Colonic mucosa (tissue), 4 donors: ENCODE results near the gene LLGL1. TPM values are rescaled to one million over a fixed set of nuclear protein-coding genes. Genes with fewer than 3 reads are reported as not detected.

Experiments
- DNase-seq: peaks from one replicate; pipeline ENCODE4 v3.0.0-alpha.2; 2020
- H3K27ac ChIP-seq: fragments of 200-600 bp; one replicate; pipeline ENCODE4 v1.8.0; 2021
- H3K27me3 ChIP-seq: fragments of 200-600 bp; one replicate; pipeline ENCODE4 v1.8.0; 2021
- H3K36me3 ChIP-seq: fragments of 200-600 bp; one replicate; pipeline ENCODE4 v1.8.0; 2021
- H3K4me1 ChIP-seq: fragments of 200-600 bp; one replicate; pipeline ENCODE4 v1.8.0; 2021; ENCODE audit warnings: mild to moderate bottlenecking
- H3K4me3 ChIP-seq: fragments of 200-600 bp; one replicate; pipeline ENCODE4 v1.8.0; 2021
- H3K9ac ChIP-seq, 2 donors: one replicate each; pipeline ENCODE4 v1.7.0; 2013; ENCODE audit warnings: control low read depth in 2 of 2, low read depth in 2 of 2, low read length in 2 of 2
- H3K9me3 ChIP-seq: fragments of 200-600 bp; one replicate; pipeline ENCODE4 v1.8.0; 2021
- intact Hi-C: fragments of 100-400 bp; cut with DNase I; formaldehyde crosslinking; loops from one replicate; pipeline ENCODE4 v1.14.1; 2022
- total RNA-seq, 2 donors: library from RNA; stranded (reverse); fragmentation: NEBNext Ultra II Directional in 1 of 2; extraction: Animal tissue kit (Norgen Biotek cat#: 25700) in 1 of 2; gene quantifications; one replicate each; pipeline ENCODE4 v1.2.1, GENCODE V29; 2021
- TF ChIP-seq, protein P1 (sequence below): fragments of 200-600 bp; IDR thresholded peaks from one replicate; pipeline ENCODE4 v1.8.0; 2022; ENCODE audit warnings: antibody characterized with exemption, mild to moderate bottlenecking
- donor health status: healthy.
- donor health status: DM: no; HTN: no; CAD: no.
- donor health status: DM: no; HTN: no; CAD: no.

LLGL1 gene
- total RNA-seq, 2 donors from 2014 or later = 7.8 to 13.1 TPM

DNA sequence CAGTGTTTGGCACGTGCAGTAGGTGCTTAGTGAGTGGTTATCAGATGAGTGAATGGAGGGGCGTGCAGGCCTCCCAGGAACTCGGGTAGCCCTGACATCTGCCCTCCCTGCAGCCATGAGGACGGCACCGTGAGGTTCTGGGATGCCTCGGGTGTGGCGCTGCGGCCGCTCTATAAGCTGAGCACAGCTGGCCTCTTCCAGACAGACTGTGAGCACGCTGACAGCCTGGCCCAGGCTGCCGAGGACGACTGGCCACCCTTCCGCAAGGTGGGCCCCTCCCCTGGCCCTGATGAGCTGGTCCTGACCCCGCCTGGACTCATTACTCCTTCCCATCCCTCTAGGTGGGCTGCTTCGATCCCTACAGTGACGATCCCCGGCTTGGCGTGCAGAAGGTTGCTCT lies 11.1 kb downstream of the LLGL1 start:
- Histone ChIP-seq H3K4me1 (no peaks in the 10 kb centered on the region), H3K9me3 (no peaks in the 10 kb centered on the region), H3K27ac (no peak overlapping the region), H3K9ac (no peak overlapping the region), H3K27me3 (no peaks in the 10 kb centered on the region), H3K36me3 (no peaks in the 10 kb centered on the region), H3K4me3 (no peak overlapping the region)
- DNase-seq = no peak
- intact Hi-C loops = no loop called here
- TF ChIP-seq, protein P1, sequence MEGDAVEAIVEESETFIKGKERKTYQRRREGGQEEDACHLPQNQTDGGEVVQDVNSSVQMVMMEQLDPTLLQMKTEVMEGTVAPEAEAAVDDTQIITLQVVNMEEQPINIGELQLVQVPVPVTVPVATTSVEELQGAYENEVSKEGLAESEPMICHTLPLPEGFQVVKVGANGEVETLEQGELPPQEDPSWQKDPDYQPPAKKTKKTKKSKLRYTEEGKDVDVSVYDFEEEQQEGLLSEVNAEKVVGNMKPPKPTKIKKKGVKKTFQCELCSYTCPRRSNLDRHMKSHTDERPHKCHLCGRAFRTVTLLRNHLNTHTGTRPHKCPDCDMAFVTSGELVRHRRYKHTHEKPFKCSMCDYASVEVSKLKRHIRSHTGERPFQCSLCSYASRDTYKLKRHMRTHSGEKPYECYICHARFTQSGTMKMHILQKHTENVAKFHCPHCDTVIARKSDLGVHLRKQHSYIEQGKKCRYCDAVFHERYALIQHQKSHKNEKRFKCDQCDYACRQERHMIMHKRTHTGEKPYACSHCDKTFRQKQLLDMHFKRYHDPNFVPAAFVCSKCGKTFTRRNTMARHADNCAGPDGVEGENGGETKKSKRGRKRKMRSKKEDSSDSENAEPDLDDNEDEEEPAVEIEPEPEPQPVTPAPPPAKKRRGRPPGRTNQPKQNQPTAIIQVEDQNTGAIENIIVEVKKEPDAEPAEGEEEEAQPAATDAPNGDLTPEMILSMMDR = no peak

DNA sequence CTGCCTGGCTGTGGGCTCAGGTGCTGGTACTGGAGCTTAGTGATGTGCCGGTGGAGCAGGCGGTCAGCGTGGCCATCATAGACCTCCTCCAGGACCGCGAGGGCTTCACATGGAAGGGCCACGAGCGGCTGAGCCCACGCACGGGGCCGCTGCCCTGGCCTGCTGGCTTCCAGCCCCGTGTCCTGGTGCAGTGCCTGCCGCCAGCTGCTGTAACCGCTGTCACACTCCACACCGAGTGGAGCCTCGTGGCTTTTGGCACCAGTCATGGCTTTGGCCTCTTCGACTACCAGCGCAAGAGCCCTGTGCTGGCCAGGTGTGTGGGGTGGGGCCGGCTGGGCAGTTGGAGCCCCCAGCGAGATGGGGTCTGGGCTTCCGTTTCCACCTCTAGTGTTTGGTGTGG lies 12.0 kb downstream of the LLGL1 start:
- Histone ChIP-seq H3K4me1 (no peaks in the 10 kb centered on the region), H3K36me3 (no peaks in the 10 kb centered on the region), H3K4me3 (no peak overlapping the region), H3K9ac (no peak overlapping the region), H3K27ac (no peak overlapping the region), H3K9me3 (no peaks in the 10 kb centered on the region), H3K27me3 (no peaks in the 10 kb centered on the region)
- no peak for DNase-seq
- intact Hi-C loops = no loop called here
- TF ChIP-seq, protein P1 = no peak

DNA sequence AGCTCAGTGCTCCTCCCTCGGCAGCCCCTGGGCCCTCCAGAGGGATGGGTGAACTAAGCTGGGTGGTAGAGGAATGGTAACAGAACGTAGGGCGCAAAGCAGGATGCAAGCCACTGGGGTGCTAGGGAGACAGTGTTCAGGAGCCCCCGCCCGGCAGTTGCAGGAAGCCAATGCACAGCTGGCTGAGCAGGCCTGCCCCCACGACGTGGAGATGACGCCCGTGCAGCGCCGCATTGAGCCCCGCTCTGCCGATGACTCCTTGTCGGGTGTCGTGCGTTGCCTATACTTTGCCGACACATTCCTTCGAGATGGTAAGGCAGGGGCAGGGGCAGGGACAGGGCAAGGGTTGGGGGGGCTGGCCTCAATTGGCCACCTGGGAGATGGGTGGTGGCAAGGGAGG lies 12.9 kb downstream of the LLGL1 start:
- H3K9me3 ChIP-seq = no peaks in the 10 kb centered on the region
- no peaks in the 10 kb centered on the region for H3K4me1 ChIP-seq
- no peaks in the 10 kb centered on the region for H3K36me3 ChIP-seq
- H3K9ac ChIP-seq = no peak overlapping the region
- intact Hi-C loops = no loop called here
- DNase-seq = no peak
- H3K27me3 ChIP-seq = no peaks in the 10 kb centered on the region
- TF ChIP-seq, protein P1 = no peak
- H3K27ac ChIP-seq = no peak overlapping the region
- no peak overlapping the region for H3K4me3 ChIP-seq

DNA sequence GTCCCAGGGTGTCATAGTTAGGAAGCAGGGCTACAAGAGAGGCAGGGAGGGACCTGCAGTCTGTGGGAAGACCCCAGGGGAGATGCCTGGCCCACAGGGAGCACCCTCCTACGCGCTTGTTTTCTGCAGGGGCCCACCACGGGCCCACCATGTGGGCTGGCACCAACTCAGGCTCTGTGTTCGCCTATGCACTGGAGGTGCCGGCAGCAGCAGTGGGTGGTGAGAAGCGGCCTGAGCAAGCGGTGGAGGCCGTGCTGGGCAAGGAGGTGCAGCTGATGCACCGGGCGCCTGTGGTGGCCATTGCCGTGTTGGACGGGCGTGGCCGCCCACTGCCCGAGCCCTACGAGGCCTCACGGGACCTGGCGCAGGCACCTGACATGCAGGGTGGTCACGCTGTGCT lies 15.0 kb downstream of the LLGL1 start:
- Histone ChIP-seq H3K4me1 (no peaks in the 10 kb centered on the region), H3K9ac (no peak overlapping the region), H3K4me3 (no peak overlapping the region), H3K27me3 (no peaks in the 10 kb centered on the region), H3K9me3 (no peaks in the 10 kb centered on the region), H3K36me3 (peaks cover 8% of the 10 kb centered on the region), H3K27ac (no peak overlapping the region)
- TF ChIP-seq, protein P1 = no peak
- no peak for DNase-seq
- intact Hi-C loops = no loop called here

DNA sequence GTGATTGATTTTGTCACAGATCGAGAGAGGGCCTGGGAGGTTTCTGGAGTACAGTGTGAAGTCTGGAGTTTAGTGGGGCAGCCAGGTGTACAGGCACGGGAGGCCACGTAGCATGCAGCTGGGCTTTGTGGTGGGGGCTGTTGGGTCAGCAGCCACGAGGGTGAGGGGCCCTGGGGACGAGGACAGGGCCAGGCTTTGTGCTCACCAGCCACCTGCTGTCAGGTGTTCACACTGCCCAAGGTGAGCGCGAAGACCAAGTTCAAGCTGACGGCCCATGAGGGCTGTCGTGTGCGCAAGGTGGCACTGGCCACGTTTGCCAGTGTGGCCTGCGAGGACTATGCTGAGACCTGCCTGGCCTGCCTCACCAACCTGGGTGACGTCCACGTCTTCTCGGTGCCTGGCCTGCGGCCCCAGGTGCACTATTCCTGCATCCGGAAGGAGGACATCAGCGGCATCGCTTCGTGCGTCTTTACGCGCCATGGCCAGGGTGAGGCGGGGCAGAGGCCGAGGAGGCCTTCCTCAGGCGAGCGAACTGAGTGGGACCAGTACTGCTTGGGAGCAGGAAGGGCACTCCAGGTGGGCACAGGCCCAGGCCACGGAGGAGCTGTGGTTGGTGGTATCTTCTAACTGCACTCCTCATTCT lies 15.9 kb downstream of the LLGL1 start:
- Histone ChIP-seq H3K9me3 (no peaks in the 10 kb centered on the region), H3K4me3 (no peak overlapping the region), H3K36me3 (peaks cover 15% of the 10 kb centered on the region), H3K4me1 (no peaks in the 10 kb centered on the region), H3K9ac (no peak overlapping the region), H3K27me3 (no peaks in the 10 kb centered on the region), H3K27ac (no peak overlapping the region)
- DNase-seq = no peak
- intact Hi-C loops = no loop called here
- TF ChIP-seq, protein P1 = no peak
